ENCODE data around the gene SLC39A9. TPM values are rescaled to one million over a fixed set of nuclear protein-coding genes. Genes with fewer than 3 reads are reported as not detected.

Gene SLC39A9
- total and polyA plus RNA-seq, 2 donors (not counting 1 experiment from before 2014, with no cell fraction given), result 18.4 to 59.1 TPM

- H3K4me1 Mint-ChIP-seq, result peaks cover 26% of the 10 kb centered on the region
- H3K9me3 Mint-ChIP-seq (ENCODE audit: insufficient read depth), result no peaks in the 10 kb centered on the region
- Histone ChIP-seq H2AFZ (ENCODE audit: insufficient read depth, low read depth, low read length, poor library complexity, severe bottlenecking) (no peak overlapping the region), H3K9me3 (ENCODE audit: control extremely low read depth in 1 of 3, control insufficient read depth in 2 of 3, insufficient read depth in 1 of 3, low read length in 2 of 3) (no peaks in the 10 kb centered on the region), H3K4me1 (ENCODE audit: control insufficient read depth in 2 of 2, insufficient read depth in 2 of 2, low read length in 2 of 2) (peaks cover 18 to 24% of the 10 kb centered on the region in 2 donors), H3K27ac (ENCODE audit: low read length in 2 of 2) (no peak overlapping the region), H3K4me2 (replicated peaks; ENCODE audit: low read depth, low read length, poor library complexity, severe bottlenecking) (no peak overlapping the region), H3K9ac (ENCODE audit: low read length) (no peak overlapping the region), H3K4me3 (ENCODE audit: control extremely low read depth in 1 of 5, extremely low read depth in 1 of 5, insufficient read depth in 1 of 5, low read depth in 2 of 5, low read length in 4 of 5) (no peak overlapping the region), H3K27me3 (replicated peaks in 1 of 4; ENCODE audit: control extremely low read depth in 1 of 4, control insufficient read depth in 3 of 4, insufficient read depth in 4 of 4, low read length in 3 of 4) (no peaks in the 10 kb centered on the region), H4K20me1 (ENCODE audit: control insufficient read depth, insufficient read depth, low read length, poor library complexity, severe bottlenecking) (peaks cover 57% of the 10 kb centered on the region), H3K79me2 (ENCODE audit: control insufficient read depth, insufficient read depth, low read length) (peaks cover 81% of the 10 kb centered on the region), H3K36me3 (replicated peaks in 1 of 2; ENCODE audit: control extremely low read depth in 1 of 2, control insufficient read depth in 1 of 2, extremely low read depth in 1 of 2, insufficient read depth in 2 of 2, low read length in 1 of 2) (peaks cover 0 to 5% of the 10 kb centered on the region in 2 experiments)
- CTCF ChIA-PET, result no interaction called here
- H3K27me3 Mint-ChIP-seq, result no peaks in the 10 kb centered on the region
- TF ChIP-seq CTCF (IDR thresholded peaks at IDR 0.05) (no peak), EZH2 (IDR thresholded peaks at IDR 0.05; ENCODE audit: borderline replicate concordance, insufficient read depth, low read depth, low read length, poor library complexity, severe bottlenecking) (no peak)
- POLR2A ChIA-PET, result no interaction called here
- no peak overlapping the region for H3K27ac Mint-ChIP-seq
- WGBS (ENCODE audit: insufficient coverage), result no CpG with 5 or more reads among the region's 3 CpGs
- intact Hi-C loops (cut with micrococcal nuclease), result no loop called here
- H3K4me3 Mint-ChIP-seq, result no peak overlapping the region
- no peak for DNase-seq
- no peak for ATAC-seq (ENCODE audit: low read depth)
Observed at GRCh38 chr14:69404478-69404877, 6.0 kb downstream of the SLC39A9 start.

GRCh38 chr14:69404883-69405282 lies 6.4 kb downstream of the SLC39A9 start:
- no peaks in the 10 kb centered on the region for H3K9me3 Mint-ChIP-seq (ENCODE audit: insufficient read depth)
- POLR2A ChIA-PET, result no interaction called here
- intact Hi-C loops (cut with micrococcal nuclease), result no loop called here
- H3K27ac Mint-ChIP-seq, result no peak overlapping the region
- Histone ChIP-seq H3K27ac (ENCODE audit: low read length in 2 of 2) (no peak overlapping the region), H2AFZ (ENCODE audit: insufficient read depth, low read depth, low read length, poor library complexity, severe bottlenecking) (no peak overlapping the region), H4K20me1 (ENCODE audit: control insufficient read depth, insufficient read depth, low read length, poor library complexity, severe bottlenecking) (peaks cover 61% of the 10 kb centered on the region), H3K4me3 (ENCODE audit: control extremely low read depth in 1 of 5, extremely low read depth in 1 of 5, insufficient read depth in 1 of 5, low read depth in 2 of 5, low read length in 4 of 5) (no peak overlapping the region), H3K9me3 (ENCODE audit: control extremely low read depth in 1 of 3, control insufficient read depth in 2 of 3, insufficient read depth in 1 of 3, low read length in 2 of 3) (no peaks in the 10 kb centered on the region), H3K4me2 (replicated peaks; ENCODE audit: low read depth, low read length, poor library complexity, severe bottlenecking) (no peak overlapping the region), H3K27me3 (replicated peaks in 1 of 4; ENCODE audit: control extremely low read depth in 1 of 4, control insufficient read depth in 3 of 4, insufficient read depth in 4 of 4, low read length in 3 of 4) (no peaks in the 10 kb centered on the region), H3K79me2 (ENCODE audit: control insufficient read depth, insufficient read depth, low read length) (peaks cover 81% of the 10 kb centered on the region), H3K4me1 (ENCODE audit: control insufficient read depth in 2 of 2, insufficient read depth in 2 of 2, low read length in 2 of 2) (peaks cover 14 to 20% of the 10 kb centered on the region in 2 donors), H3K36me3 (replicated peaks in 1 of 2; ENCODE audit: control extremely low read depth in 1 of 2, control insufficient read depth in 1 of 2, extremely low read depth in 1 of 2, insufficient read depth in 2 of 2, low read length in 1 of 2) (peaks cover 0 to 5% of the 10 kb centered on the region in 2 experiments), H3K9ac (ENCODE audit: low read length) (no peak overlapping the region)
- H3K4me1 Mint-ChIP-seq, result peaks cover 26% of the 10 kb centered on the region
- no CpG with 5 or more reads among the region's 5 CpGs for WGBS (ENCODE audit: insufficient coverage)
- ATAC-seq (ENCODE audit: low read depth) (no peak), DNase-seq (no peak)
- no peaks in the 10 kb centered on the region for H3K27me3 Mint-ChIP-seq
- CTCF ChIA-PET, result no interaction called here
- no peak overlapping the region for H3K4me3 Mint-ChIP-seq
- TF ChIP-seq CTCF (IDR thresholded peaks at IDR 0.05) (no peak), EZH2 (IDR thresholded peaks at IDR 0.05; ENCODE audit: borderline replicate concordance, insufficient read depth, low read depth, low read length, poor library complexity, severe bottlenecking) (no peak)

Measured in B cell (primary cell).